Nephron (organoid): ENCODE results near the gene TCOF1.

ENCODE experiments used
- H3K27ac Mint-ChIP-seq, 3 experiments: 2 replicates each; pipeline ENCODE4 v1.8.0; 2020; ENCODE audit warnings: mixed read lengths in 3 of 3, mild to moderate bottlenecking in 2 of 3, moderate library complexity in 1 of 3
- H3K27me3 Mint-ChIP-seq: 2 replicates; pipeline ENCODE4 v1.8.0; 2021; ENCODE audit warnings: low read depth, mild to moderate bottlenecking, moderate library complexity, mixed read lengths
- H3K36me3 Mint-ChIP-seq: 2 replicates; pipeline ENCODE4 v1.8.0; 2020; ENCODE audit warnings: low read depth, mixed read lengths
- H3K4me1 Mint-ChIP-seq: 2 replicates; pipeline ENCODE4 v1.8.0; 2020; ENCODE audit warnings: mixed read lengths
- H3K4me3 Mint-ChIP-seq, 3 experiments: 2 replicates each; pipeline ENCODE4 v1.8.0; 2020; ENCODE audit warnings: mild to moderate bottlenecking in 3 of 3, mixed read lengths in 3 of 3, moderate library complexity in 2 of 3
- H3K9me3 Mint-ChIP-seq: 2 replicates; pipeline ENCODE4 v1.8.0; 2020; ENCODE audit warnings: mixed read lengths
- TF ChIP-seq, protein P1 (sequence below), 3 experiments: fragments of 200-600 bp; sonication (generic); IDR thresholded peaks; one replicate each; pipeline ENCODE4 v1.5.0; 2021; ENCODE audit warnings: antibody characterized with exemption in 3 of 3; ENCODE audit not compliant: unreplicated experiment in 3 of 3

Gene TCOF1

DNA sequence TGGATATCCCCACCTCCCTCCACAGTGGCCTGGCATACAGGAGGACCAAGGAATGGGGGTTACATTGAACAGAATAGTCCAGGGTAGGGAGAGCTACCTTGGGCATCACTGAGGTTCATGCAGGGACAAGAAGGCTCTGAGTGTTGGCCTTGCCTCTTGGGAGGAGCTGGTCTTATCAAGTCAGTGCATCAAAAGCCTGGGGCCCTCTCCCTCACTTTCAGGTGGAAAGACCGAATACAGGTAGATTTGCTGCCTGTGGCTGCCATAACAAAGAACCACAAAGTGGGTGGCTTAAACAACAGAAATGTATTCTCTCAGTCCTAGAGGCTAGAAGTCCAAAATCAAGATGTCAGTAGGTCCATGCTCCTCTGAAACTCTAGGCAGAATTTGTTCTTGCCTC, 36.3 kb upstream of the TCOF1 start:
- H3K36me3 Mint-ChIP-seq, result no peaks in the 10 kb centered on the region
- H3K27me3 Mint-ChIP-seq, result peaks cover 3% of the 10 kb centered on the region
- TF ChIP-seq, protein P1, sequence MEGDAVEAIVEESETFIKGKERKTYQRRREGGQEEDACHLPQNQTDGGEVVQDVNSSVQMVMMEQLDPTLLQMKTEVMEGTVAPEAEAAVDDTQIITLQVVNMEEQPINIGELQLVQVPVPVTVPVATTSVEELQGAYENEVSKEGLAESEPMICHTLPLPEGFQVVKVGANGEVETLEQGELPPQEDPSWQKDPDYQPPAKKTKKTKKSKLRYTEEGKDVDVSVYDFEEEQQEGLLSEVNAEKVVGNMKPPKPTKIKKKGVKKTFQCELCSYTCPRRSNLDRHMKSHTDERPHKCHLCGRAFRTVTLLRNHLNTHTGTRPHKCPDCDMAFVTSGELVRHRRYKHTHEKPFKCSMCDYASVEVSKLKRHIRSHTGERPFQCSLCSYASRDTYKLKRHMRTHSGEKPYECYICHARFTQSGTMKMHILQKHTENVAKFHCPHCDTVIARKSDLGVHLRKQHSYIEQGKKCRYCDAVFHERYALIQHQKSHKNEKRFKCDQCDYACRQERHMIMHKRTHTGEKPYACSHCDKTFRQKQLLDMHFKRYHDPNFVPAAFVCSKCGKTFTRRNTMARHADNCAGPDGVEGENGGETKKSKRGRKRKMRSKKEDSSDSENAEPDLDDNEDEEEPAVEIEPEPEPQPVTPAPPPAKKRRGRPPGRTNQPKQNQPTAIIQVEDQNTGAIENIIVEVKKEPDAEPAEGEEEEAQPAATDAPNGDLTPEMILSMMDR (IDR thresholded peaks at IDR 0.05; ENCODE audit: unreplicated experiment in 3 of 3), result no peak
- H3K4me3 Mint-ChIP-seq, result no peak overlapping the region
- H3K9me3 Mint-ChIP-seq, result no peaks in the 10 kb centered on the region
- H3K27ac Mint-ChIP-seq, result peak overlapping the region in 1 of 3 experiments; percentile 10
- peaks cover 27% of the 10 kb centered on the region for H3K4me1 Mint-ChIP-seq

DNA sequence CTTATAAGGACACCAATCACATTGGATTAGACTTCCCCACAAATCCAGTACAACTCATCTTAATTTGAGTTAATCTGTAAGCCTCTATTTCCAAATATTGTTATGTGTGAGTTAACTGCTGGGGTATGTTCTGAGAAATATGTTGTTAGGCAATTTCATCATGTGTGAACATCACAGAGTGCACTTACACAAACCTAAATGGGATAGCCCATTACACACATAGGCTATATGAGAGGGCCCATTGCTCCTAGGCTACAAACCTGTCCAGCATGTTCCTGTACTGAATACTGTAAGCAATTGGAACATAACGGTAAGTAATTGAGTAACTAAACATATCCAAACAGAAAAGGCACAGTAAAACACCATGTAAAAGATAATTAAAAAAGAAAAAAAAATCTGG, 35.7 kb upstream of the TCOF1 start:
- H3K4me3 Mint-ChIP-seq, result no peak overlapping the region
- peaks cover 32% of the 10 kb centered on the region for H3K4me1 Mint-ChIP-seq
- no peaks in the 10 kb centered on the region for H3K9me3 Mint-ChIP-seq
- H3K27ac Mint-ChIP-seq, result peak overlapping the region in 1 of 3 experiments; percentile 10
- TF ChIP-seq, protein P1 (IDR thresholded peaks at IDR 0.05; ENCODE audit: unreplicated experiment in 3 of 3), result no peak
- H3K36me3 Mint-ChIP-seq, result no peaks in the 10 kb centered on the region
- peaks cover 3% of the 10 kb centered on the region for H3K27me3 Mint-ChIP-seq

DNA sequence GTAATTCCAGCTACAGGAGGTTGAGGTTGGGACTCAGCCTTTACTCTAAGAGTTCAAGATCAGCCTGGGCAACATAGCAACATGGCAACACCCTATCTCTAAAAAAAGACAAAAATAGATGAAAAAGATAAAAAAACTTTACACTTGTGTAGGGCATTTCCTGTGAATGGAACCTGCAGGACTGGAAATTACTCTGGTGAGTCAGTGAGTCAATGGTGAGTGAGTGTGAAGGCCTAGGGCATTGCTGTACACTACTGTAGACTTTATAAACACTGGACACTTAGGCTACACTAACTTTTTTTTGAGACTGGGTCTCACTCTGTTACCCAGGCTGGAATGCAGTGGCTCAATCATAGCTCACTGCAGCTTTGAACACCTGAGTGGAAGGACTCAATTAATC, 35.3 kb upstream of the TCOF1 start:
- no peaks in the 10 kb centered on the region for H3K36me3 Mint-ChIP-seq
- H3K27ac Mint-ChIP-seq, result no peak overlapping the region
- H3K4me3 Mint-ChIP-seq, result no peak overlapping the region
- H3K27me3 Mint-ChIP-seq, result peaks cover 3% of the 10 kb centered on the region
- H3K4me1 Mint-ChIP-seq, result peaks cover 34% of the 10 kb centered on the region
- TF ChIP-seq, protein P1 (IDR thresholded peaks at IDR 0.05; ENCODE audit: unreplicated experiment in 3 of 3), result no peak
- no peaks in the 10 kb centered on the region for H3K9me3 Mint-ChIP-seq

DNA sequence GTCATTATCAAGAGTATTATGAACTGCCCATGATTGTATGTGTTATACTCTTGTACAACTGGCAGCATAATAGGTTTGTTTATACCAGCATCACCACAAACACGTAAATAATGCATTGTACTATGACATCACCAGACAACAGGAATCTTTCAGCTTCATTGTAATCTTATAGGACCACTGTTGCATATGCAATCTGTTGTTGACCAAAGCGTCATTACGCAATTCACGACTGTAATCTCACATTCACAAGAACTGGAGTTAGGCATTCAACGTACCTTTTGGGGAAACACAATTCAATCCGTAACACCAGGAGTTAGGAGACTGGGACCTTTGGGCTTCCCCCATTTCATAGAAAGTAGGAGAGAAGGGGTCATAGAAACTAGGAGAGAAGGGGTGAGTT, 34.4 kb upstream of the TCOF1 start:
- Mint-ChIP-seq H3K36me3 (no peaks in the 10 kb centered on the region), H3K4me3 (no peak overlapping the region), H3K4me1 (peaks cover 35% of the 10 kb centered on the region), H3K27ac (no peak overlapping the region), H3K9me3 (no peaks in the 10 kb centered on the region), H3K27me3 (peaks cover 3% of the 10 kb centered on the region)
- TF ChIP-seq, protein P1 (IDR thresholded peaks at IDR 0.05; ENCODE audit: unreplicated experiment in 3 of 3), result no peak

DNA sequence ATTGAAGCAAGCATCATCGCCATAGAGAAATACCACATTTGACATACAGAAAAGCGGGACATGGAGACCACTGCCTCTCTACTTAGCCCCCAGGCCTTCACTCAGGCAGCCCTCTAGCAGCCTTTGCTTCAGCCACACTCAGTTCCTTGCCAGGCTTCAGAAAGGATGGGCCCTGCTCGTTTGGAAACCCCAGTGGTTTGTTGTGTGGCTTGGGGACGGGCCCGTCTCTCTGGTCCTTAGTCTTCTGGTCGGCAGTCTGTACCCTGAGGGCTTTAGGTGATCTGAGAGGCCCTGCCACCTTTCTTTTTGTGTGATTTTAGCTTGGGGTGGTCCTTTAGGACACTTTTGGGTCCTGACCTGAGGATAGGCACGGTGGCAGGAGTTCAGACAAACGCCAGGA, 33.7 kb upstream of the TCOF1 start:
- H3K27me3 Mint-ChIP-seq, result peaks cover 3% of the 10 kb centered on the region
- H3K4me3 Mint-ChIP-seq, result no peak overlapping the region
- TF ChIP-seq, protein P1 (IDR thresholded peaks at IDR 0.05; ENCODE audit: unreplicated experiment in 3 of 3), result no peak
- H3K9me3 Mint-ChIP-seq, result no peaks in the 10 kb centered on the region
- peaks cover 29% of the 10 kb centered on the region for H3K4me1 Mint-ChIP-seq
- no peaks in the 10 kb centered on the region for H3K36me3 Mint-ChIP-seq
- H3K27ac Mint-ChIP-seq, result no peak overlapping the region

DNA sequence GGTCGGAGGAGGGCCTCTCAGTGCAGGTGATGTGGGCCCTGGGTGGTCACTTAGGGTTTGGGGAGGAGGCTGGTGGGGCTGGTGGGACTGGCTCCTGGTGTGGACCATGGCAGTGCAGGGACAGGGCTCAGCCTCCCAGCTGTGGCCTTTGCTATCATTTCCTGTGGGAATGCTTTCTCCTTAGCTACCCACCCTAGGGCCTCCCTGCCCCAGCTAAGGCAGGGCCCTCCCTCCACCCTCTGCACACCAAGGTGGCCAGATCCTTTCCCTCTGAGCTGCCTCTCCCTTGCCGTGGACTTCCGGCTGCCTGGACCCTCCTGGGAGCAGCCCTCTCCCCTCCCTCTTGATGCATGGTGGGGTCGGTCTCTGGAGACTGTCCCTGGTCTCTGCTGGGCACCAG, 32.1 kb upstream of the TCOF1 start:
- Mint-ChIP-seq H3K9me3 (no peaks in the 10 kb centered on the region), H3K4me3 (no peak overlapping the region), H3K27ac (no peak overlapping the region), H3K27me3 (peaks cover 3% of the 10 kb centered on the region), H3K4me1 (peaks cover 29% of the 10 kb centered on the region), H3K36me3 (no peaks in the 10 kb centered on the region)
- TF ChIP-seq, protein P1 (IDR thresholded peaks at IDR 0.05; ENCODE audit: unreplicated experiment in 3 of 3), result no peak
